HPDE6-E6E7 (cell line): ENCODE results near the gene CNNM3.

Experiments
- DNase-seq: peaks from one replicate; pipeline ENCODE4 v3.0.0; 2011; ENCODE audit warnings: missing footprints; ENCODE audit errors: extremely low spot score

CNNM3 gene

GRCh38 chr2:96816836-96817702 is 1.0 kb downstream of the CNNM3 start:
- DNase-seq = no peak

- DNase-seq = no peak
These were observed 1.8 kb downstream of the CNNM3 start for GRCh38 chr2:96817882-96818281.

- DNase-seq = no peak
These were observed 3.2 kb downstream of the CNNM3 start for GRCh38 chr2:96819128-96819875.

GRCh38 chr2:96819876-96820511 is 3.9 kb downstream of the CNNM3 start:
- DNase-seq = no peak

- DNase-seq = no peak
These were observed 5.1 kb downstream of the CNNM3 start for GRCh38 chr2:96821113-96821675.

GRCh38 chr2:96822786-96823185 is 6.7 kb downstream of the CNNM3 start:
- DNase-seq = no peak

GRCh38 chr2:96823198-96823597 is 7.1 kb downstream of the CNNM3 start:
- no peak for DNase-seq

GRCh38 chr2:96824079-96824870 is 8.2 kb downstream of the CNNM3 start:
- no peak for DNase-seq

GRCh38 chr2:96825057-96825456 is 9.0 kb downstream of the CNNM3 start:
- no peak for DNase-seq

- no peak for DNase-seq
These were observed 10.6 kb downstream of the CNNM3 start for GRCh38 chr2:96826546-96827278.

- no peak for DNase-seq
These were observed 12.4 kb downstream of the CNNM3 start for GRCh38 chr2:96828436-96828835.

- DNase-seq = no peak
These were observed 12.8 kb downstream of the CNNM3 start for GRCh38 chr2:96828874-96829273.

GRCh38 chr2:96830044-96830562 is 14.0 kb downstream of the CNNM3 start:
- no peak for DNase-seq

- no peak for DNase-seq
These were observed 15.6 kb downstream of the CNNM3 start for GRCh38 chr2:96831679-96832078.

- no peak for DNase-seq
These were observed 16.3 kb downstream of the CNNM3 start for GRCh38 chr2:96832408-96832753.

- DNase-seq = no peak
These were observed 16.9 kb downstream of the CNNM3 start for GRCh38 chr2:96832754-96833507.

- no peak for DNase-seq
These were observed 19.8 kb downstream of the CNNM3 start for GRCh38 chr2:96835830-96836229.

- DNase-seq = no peak
These were observed 21.5 kb downstream of the CNNM3 start for GRCh38 chr2:96837575-96837974.

- no peak for DNase-seq
These were observed 22.6 kb downstream of the CNNM3 start for GRCh38 chr2:96838345-96839292.
